Calu3 (cell line): ENCODE results near the gene CELSR1. TPM values are rescaled to one million over a fixed set of nuclear protein-coding genes. Genes with fewer than 3 reads are reported as not detected.

Experiments used
- BruUV-seq: library from RNA; stranded (reverse); fragments of 400-500 nt; replicated peaks from 2 replicates; lab custom pipeline; 2021; lab: Mats Ljungman, UMichigan
- CTCF ChIA-PET: fragments of 300-600 bp; sonication (Branson Sonifier 250); formaldehyde crosslinking; loops from one replicate; lab custom pipeline; 2022; ENCODE audit warnings: antibody characterized with exemption; lab: Charles Lee
- DNase-seq: peaks from one replicate; pipeline ENCODE4 v3.0.0; 2022
- H3K27ac Mint-ChIP-seq: one replicate; pipeline ENCODE4 v1.8.0; 2022; ENCODE audit warnings: mixed read lengths; ENCODE audit not compliant: unreplicated experiment
- H3K27me3 Mint-ChIP-seq: one replicate; pipeline ENCODE4 v1.8.0; 2022; ENCODE audit warnings: mixed read lengths; ENCODE audit not compliant: unreplicated experiment
- H3K36me3 Mint-ChIP-seq: one replicate; pipeline ENCODE4 v1.8.0; 2022; ENCODE audit warnings: mild to moderate bottlenecking, moderate library complexity, mixed read lengths; ENCODE audit not compliant: insufficient read depth, unreplicated experiment
- H3K4me1 Mint-ChIP-seq: one replicate; pipeline ENCODE4 v1.8.0; 2022; ENCODE audit warnings: mild to moderate bottlenecking, low read depth, mixed read lengths; ENCODE audit not compliant: unreplicated experiment
- H3K4me3 Mint-ChIP-seq: one replicate; pipeline ENCODE4 v1.8.0; 2022; ENCODE audit warnings: mild to moderate bottlenecking, low read depth, moderate library complexity, mixed read lengths; ENCODE audit not compliant: unreplicated experiment
- H3K9me3 Mint-ChIP-seq: one replicate; pipeline ENCODE4 v1.8.0; 2022; ENCODE audit warnings: low read depth, mixed read lengths; ENCODE audit not compliant: unreplicated experiment
- CTCF ChIP-seq: fragments of 200-600 bp; IDR thresholded peaks from one replicate; pipeline ENCODE4 v1.8.0; 2022; ENCODE audit warnings: antibody characterized with exemption; ENCODE audit not compliant: unreplicated experiment
- intact Hi-C: fragments of 100-400 bp; cut with micrococcal nuclease; formaldehyde crosslinking; loops from one replicate; pipeline ENCODE4 v1.10.0; 2022; ENCODE audit not compliant: unreplicated experiment
- total RNA-seq: library from RNA; stranded (reverse); gene quantifications from 2 replicates; pipeline ENCODE4 v1.2.3, GENCODE V29; 2022

Gene CELSR1
- total RNA-seq, 1 experiment from 2014 or later: 45.5 TPM

GRCh38 chr22:46367707-46368191 lies 169.7 kb downstream of the CELSR1 start:
- no peaks in the 10 kb centered on the region for H3K9me3 Mint-ChIP-seq
- H3K4me3 Mint-ChIP-seq: no peak overlapping the region
- intact Hi-C loops: loop anchor here (1.0 to 5.0 kb wide), 2 partner anchors 23 to 175 kb away; no protein-coding TSS in a partner anchor
- no TSS peak for BruUV-seq
- H3K27ac Mint-ChIP-seq: no peak overlapping the region
- H3K36me3 Mint-ChIP-seq: peaks cover 33% of the 10 kb centered on the region
- peaks cover 47% of the 10 kb centered on the region for H3K4me1 Mint-ChIP-seq
- H3K27me3 Mint-ChIP-seq: no peaks in the 10 kb centered on the region
- TF ChIP-seq CTCF: peak; percentile 98
- CTCF ChIA-PET: interaction anchor here (0.7 to 1.8 kb wide), 16 partner anchors 9 to 207 kb away, joined by 3 to 37 read pairs (median 5); partner anchors contain the start of gene TRMU
- peak; percentile 89 for DNase-seq

- Mint-ChIP-seq H3K9me3 (no peaks in the 10 kb centered on the region), H3K4me3 (no peak overlapping the region), H3K27ac (no peak overlapping the region), H3K27me3 (no peaks in the 10 kb centered on the region), H3K36me3 (peaks cover 40% of the 10 kb centered on the region), H3K4me1 (peaks cover 43% of the 10 kb centered on the region)
- intact Hi-C loops: loop anchor here (1.0 to 5.0 kb wide), 2 partner anchors 23 to 175 kb away; no protein-coding TSS in a partner anchor
- BruUV-seq: no TSS peak
- CTCF ChIA-PET: interaction anchor here (0.7 to 1.8 kb wide), 16 partner anchors 8 to 208 kb away, joined by 3 to 37 read pairs (median 5); partner anchors contain the start of gene TRMU
- DNase-seq: no peak
- no peak for TF ChIP-seq CTCF
These were observed 170.4 kb downstream of the CELSR1 start for GRCh38 chr22:46366801-46367706.

GRCh38 chr22:46366327-46366731 lies 171.1 kb downstream of the CELSR1 start:
- Mint-ChIP-seq H3K27me3 (no peaks in the 10 kb centered on the region), H3K4me3 (no peak overlapping the region), H3K36me3 (peaks cover 43% of the 10 kb centered on the region), H3K9me3 (no peaks in the 10 kb centered on the region), H3K4me1 (peaks cover 36% of the 10 kb centered on the region), H3K27ac (no peak overlapping the region)
- CTCF ChIA-PET: no interaction called here
- no peak for TF ChIP-seq CTCF
- BruUV-seq: no TSS peak
- intact Hi-C loops: loop anchor here (5.0 kb wide), 1 partner anchor 176 kb away; no protein-coding TSS in a partner anchor
- DNase-seq: no peak

- Mint-ChIP-seq H3K36me3 (peaks cover 47% of the 10 kb centered on the region), H3K4me1 (peaks cover 25% of the 10 kb centered on the region), H3K27me3 (no peaks in the 10 kb centered on the region), H3K27ac (no peak overlapping the region), H3K9me3 (no peaks in the 10 kb centered on the region), H3K4me3 (no peak overlapping the region)
- CTCF ChIA-PET: no interaction called here
- no TSS peak for BruUV-seq
- no peak for DNase-seq
- TF ChIP-seq CTCF: no peak
- intact Hi-C loops: loop anchor here (5.0 kb wide), 1 partner anchor 177 kb away; no protein-coding TSS in a partner anchor
These were observed 172.2 kb downstream of the CELSR1 start for GRCh38 chr22:46365166-46365624.
